ENCODE data around the gene RNF123.

- TF ChIP-seq POLR2A (IDR thresholded peaks at IDR 0.05) (no peak), CTCF (IDR thresholded peaks at IDR 0.05) (no peak)
Observed at GRCh38 chr3:49740427-49740826, 51.1 kb downstream of the RNF123 start.
